T-helper 1 cell (primary cell): ENCODE data around the gene CAPN10.

Source experiments
- DNase-seq, 5 donors: peaks; one replicate each; pipeline ENCODE4 v3.0.0-alpha.2; 2012 to 2020

The CAPN10 gene

GRCh38 chr2:240640939-240641338, 54.4 kb downstream of the CAPN10 start:
- DNase-seq = no peak

GRCh38 chr2:240642061-240642805, 55.7 kb downstream of the CAPN10 start:
- DNase-seq = no peak

- DNase-seq = no peak
Measured at GRCh38 chr2:240642806-240643092, 56.2 kb downstream of the CAPN10 start.

- DNase-seq = no peak
Measured at GRCh38 chr2:240643093-240643810, 56.7 kb downstream of the CAPN10 start.

GRCh38 chr2:240643811-240644150, 57.2 kb downstream of the CAPN10 start:
- no peak for DNase-seq

GRCh38 chr2:240644171-240644651, 57.7 kb downstream of the CAPN10 start:
- no peak for DNase-seq

- no peak for DNase-seq
Measured at GRCh38 chr2:240644859-240645301, 58.3 kb downstream of the CAPN10 start.

- no peak for DNase-seq
Measured at GRCh38 chr2:240645346-240645745, 58.8 kb downstream of the CAPN10 start.

GRCh38 chr2:240645801-240646175, 59.3 kb downstream of the CAPN10 start:
- DNase-seq = no peak

GRCh38 chr2:240646176-240646899, 59.8 kb downstream of the CAPN10 start:
- peak in 2 of 5 donors; percentile 32 for DNase-seq

GRCh38 chr2:240646900-240647502, 60.5 kb downstream of the CAPN10 start:
- DNase-seq = no peak

- no peak for DNase-seq
Measured at GRCh38 chr2:240647503-240648154, 61.1 kb downstream of the CAPN10 start.

- DNase-seq = no peak
Measured at GRCh38 chr2:240648155-240648649, 61.7 kb downstream of the CAPN10 start.
